Adrenal gland (tissue), 5 donors: Measurements from ENCODE around the gene CRABP1.

ENCODE experiments used
- POLR2A ChIP-seq, 2 donors: fragments of 450-650 bp; IDR thresholded peaks; one replicate each; pipeline ENCODE4 v1.6.1; 2017; ENCODE audit warnings: antibody characterized with exemption in 2 of 2, mild to moderate bottlenecking in 2 of 2, moderate library complexity in 1 of 2
- TF ChIP-seq, protein P1 (sequence below), 6 experiments: fragments of 450-650 bp in 4 of 6; fragments of 200-600 bp in 2 of 6; sonication (generic) in 1 of 6; IDR thresholded peaks; 1 replicate in 5 of 6; 2 replicates in 1 of 6; pipeline versions ENCODE4 v1.5.1 to v1.8.0; 2016 to 2021; ENCODE audit warnings: antibody characterized with exemption in 6 of 6, mild to moderate bottlenecking in 2 of 6, moderate library complexity in 1 of 6
- donor health status: DM: no; HTN: no; CAD: no.

DNA sequence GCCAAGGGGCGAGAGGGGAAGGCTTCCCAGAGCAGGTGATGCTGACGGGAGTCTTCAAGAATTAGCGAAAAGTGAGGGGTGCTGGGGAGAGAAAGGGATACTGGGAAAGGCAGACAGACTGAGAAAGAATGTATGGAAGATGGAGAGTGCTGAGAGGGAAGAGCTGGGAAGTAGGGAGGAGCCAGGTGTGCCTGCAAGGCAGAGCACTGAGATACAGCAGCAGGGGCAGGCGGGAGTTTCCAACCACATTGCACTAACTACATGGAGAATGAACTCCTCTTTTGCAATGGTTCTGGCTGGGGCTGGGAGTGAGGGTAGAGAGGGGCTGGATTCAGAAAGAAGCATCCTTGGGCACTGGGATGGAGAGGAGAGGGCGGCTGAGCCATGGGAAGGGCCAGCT, 16.0 kb upstream of the CRABP1 start:
- TF ChIP-seq, protein P1, sequence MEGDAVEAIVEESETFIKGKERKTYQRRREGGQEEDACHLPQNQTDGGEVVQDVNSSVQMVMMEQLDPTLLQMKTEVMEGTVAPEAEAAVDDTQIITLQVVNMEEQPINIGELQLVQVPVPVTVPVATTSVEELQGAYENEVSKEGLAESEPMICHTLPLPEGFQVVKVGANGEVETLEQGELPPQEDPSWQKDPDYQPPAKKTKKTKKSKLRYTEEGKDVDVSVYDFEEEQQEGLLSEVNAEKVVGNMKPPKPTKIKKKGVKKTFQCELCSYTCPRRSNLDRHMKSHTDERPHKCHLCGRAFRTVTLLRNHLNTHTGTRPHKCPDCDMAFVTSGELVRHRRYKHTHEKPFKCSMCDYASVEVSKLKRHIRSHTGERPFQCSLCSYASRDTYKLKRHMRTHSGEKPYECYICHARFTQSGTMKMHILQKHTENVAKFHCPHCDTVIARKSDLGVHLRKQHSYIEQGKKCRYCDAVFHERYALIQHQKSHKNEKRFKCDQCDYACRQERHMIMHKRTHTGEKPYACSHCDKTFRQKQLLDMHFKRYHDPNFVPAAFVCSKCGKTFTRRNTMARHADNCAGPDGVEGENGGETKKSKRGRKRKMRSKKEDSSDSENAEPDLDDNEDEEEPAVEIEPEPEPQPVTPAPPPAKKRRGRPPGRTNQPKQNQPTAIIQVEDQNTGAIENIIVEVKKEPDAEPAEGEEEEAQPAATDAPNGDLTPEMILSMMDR (IDR thresholded peaks at IDR 0.05), result no peak
- TF ChIP-seq POLR2A (IDR thresholded peaks at IDR 0.05), result no peak
